ENCODE measurements around the gene ADAMTS10.
"Not testable (repeated sequence)": the region's sequence is repeated elsewhere in the genome, so short reads cannot be mapped to it uniquely, and the experiment has no call there.

Gene ADAMTS10

DNA sequence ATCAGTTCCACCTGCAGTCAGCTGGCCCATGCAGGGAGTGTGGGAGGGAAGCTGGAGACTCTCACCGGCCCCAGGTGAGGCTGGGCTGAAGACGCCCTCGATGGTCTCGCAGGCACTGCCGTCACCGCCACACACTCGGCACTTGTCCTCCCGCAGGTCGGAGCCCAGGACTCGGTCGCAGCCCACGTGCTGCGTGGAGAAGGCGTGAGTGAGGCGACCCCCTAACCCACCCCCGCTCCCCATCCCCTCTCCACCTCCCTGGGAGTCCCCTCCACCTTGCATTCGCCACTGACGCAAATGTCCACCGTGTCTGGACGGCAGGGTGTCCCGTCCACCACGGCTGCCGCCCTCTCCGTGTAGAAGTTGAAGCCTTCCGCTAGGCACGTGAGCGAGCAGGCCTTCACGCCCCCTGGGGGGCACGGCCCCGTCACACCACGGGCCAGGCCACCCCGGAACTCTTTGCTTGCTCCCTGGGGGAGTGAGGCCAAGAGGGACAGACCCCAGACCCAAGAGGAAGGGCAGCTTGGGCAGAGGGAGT, 21.3 kb downstream of the ADAMTS10 start:
- no peak for DNase-seq

DNA sequence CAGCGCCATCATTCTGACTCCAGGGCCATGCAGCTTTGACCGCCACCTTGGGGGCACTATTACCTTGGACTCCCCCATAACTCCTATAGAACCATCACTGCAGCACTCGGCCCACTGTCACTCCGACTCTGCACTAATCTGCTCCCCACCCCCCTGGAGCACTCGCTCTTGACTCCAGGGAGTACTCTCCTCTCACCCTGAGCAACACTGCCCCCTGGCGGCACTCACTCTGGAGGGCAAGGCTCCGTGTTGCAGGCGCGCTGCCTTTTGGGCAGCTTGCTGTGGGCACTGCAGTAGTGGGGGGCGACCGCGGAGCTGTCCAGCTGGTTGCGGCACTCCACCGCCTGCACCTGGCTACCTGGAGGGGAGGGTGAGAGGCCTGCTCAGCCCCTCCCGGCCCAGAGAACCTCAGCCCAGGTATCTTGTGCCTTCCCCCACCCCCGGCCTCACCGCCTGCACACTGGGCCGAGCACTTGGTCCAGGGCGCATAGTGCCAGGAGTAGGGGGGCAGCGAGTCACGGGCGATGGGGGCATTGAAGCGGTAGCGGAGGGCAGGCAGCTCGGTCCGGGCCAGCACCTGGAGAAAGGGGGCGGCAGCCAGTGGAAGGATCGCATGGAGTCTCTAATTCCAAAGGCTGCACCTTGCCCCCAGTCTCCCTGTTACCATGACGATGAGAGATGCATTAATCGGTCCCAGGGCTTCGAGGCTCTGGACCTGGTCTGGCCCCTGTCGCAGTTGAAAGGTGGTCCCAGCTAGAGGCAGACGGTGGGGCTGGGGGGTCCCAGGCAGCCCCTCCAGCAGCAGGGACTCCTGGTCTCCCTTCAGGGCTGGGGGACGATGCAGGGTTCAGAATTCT, 24.4 kb downstream of the ADAMTS10 start:
- peak; percentile 57 for DNase-seq

DNA sequence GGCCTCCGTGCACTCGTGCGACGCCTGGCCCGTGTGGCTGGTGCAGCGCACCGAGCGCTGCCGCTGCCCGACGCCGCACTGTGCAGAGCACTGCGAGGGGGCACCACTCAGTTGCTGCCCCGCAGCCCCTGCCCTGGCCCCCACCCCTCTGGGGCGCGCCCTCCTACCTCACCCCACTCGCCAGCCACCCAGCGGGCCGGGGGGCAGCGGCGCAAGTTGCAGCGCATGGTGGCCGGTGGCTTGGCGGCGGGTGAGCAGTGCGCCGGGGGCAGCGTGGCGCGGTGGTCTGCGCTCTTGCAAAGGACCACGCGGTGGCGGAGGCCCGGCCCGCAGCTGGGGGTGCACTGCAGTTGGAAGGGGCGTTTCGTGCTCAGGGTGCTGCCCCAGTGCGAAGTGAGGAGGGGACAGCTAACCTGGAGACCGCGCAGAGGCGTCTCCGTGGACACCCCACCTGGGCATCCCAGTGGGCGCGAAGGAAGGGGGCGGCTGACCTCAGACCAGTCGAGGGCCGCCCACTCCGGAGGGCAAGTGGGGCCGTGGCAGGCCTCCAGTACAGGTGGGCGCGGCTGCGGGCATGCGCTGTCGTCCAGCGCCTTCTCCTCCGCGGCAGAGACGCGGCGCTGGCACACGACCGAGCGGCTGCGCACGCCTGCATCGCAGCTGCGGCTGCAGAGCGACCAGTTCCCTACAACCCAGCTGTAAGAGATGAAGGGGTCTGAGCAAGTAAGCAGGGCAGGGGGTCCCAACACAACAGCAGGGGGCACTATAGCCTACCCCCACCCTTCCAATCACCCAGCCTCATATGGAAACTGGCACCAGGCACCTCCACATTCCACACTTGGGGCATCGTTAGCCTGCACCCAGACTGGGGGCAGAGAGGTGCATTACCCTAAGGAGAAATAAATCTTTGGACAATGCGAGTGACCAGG, 25.3 kb downstream of the ADAMTS10 start:
- DNase-seq, result no peak

DNA sequence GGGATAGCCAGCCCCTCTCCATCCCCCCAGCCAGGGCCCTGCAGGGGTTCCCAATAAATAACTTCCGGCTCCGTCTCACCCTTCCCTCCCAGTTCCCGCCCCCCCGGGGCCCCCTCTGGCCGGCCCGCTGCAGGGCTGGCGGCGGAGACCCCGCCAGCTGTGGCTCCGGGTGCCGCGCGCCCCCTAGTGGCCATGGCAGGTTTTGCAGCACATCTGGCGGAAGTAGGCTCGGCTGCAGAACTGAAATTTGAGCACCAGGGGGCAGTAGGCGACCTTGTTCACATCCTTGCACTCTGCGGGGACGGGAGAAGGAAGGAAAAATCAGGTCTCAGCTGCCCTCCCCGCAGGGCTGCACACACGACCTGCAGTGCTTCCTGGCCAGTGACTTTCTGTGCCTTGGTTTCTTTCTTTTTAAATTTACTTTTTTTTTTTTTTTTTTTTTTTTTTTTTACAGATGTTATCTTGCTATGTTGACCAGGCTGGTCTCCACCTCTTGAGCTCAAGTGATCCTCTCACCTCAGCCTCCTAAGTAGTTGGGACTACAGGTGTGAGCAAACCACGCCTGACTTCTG, 29.7 kb downstream of the ADAMTS10 start:
- DNase-seq, result peak; percentile 85

DNA sequence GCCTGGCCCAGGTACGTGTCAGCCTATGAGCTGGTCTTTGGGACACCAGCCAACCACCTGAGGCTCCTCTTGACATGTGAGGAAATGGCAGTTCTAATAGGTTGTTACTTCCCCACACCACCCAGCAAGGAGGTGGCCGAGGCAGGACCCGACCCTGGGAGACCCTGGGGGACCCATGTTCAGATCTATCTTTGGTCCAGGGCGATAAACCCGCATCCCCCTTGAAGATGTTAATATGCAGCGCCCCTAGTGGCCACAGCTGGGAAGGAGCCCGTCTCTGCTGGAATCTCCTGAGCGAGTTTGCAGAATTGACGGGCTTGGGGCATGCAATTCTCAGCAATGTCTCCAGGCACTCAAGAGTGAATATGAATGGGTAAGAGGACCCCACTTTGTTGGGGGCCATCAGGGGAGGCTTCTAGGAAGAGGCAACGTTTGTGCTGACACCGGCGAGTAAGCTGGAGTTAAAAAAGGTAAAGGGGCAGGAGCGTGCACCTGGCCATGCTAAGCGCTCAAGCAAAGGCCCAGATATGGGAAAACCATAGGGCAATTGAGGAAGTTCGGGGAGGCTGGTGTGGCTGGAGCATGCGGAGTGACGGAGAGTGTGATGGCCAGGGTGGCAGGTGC, 31.8 kb downstream of the ADAMTS10 start:
- peak; percentile 90 for DNase-seq

DNA sequence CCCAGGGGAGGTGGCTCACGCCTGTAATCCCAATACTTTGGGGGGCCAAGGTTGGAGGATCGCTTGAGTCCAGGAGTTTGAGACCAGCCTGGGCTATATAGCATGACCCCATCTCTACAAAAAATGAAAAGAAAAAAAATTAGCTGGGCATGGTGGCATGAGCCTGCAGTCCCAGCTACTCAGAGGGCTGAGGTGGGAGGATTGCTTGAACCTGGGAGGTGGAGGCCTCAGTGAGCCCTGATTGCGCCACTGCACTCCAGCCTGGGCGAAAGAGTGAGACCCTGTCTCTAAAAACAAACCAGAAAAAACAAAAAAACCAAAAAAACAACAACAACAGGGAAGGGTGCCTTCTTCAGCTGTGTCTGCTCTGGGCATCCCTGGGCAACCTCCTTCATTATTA, 32.8 kb downstream of the ADAMTS10 start:
- no peak for DNase-seq

DNA sequence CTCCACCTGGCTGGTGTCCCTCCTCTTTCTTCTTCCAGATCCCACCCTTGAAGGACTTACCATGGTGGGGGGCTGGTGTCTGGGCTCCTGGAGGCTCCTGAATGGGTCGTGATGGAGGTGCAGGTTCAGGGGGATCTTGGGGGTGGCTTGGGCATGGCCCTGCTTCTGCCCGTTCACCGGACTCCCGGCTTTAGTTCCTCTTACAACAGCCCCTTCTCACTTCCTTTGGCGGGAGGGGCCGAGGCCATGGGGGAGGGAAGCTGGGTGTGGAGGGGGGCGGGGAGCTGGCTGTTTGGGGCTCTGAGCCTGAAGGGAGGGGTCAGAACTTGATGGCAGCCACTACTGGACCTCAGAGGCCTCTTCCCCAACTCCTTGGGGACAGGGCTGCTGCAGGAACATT, 33.3 kb downstream of the ADAMTS10 start, which contains the start of gene MYO1F:
Gene MYO1F (minus strand): TSS at position 196 of the 400 bp plus-strand sequence. CDS start 133 bp downstream, at position 63.
- DNase-seq, result peak; percentile 79

DNA sequence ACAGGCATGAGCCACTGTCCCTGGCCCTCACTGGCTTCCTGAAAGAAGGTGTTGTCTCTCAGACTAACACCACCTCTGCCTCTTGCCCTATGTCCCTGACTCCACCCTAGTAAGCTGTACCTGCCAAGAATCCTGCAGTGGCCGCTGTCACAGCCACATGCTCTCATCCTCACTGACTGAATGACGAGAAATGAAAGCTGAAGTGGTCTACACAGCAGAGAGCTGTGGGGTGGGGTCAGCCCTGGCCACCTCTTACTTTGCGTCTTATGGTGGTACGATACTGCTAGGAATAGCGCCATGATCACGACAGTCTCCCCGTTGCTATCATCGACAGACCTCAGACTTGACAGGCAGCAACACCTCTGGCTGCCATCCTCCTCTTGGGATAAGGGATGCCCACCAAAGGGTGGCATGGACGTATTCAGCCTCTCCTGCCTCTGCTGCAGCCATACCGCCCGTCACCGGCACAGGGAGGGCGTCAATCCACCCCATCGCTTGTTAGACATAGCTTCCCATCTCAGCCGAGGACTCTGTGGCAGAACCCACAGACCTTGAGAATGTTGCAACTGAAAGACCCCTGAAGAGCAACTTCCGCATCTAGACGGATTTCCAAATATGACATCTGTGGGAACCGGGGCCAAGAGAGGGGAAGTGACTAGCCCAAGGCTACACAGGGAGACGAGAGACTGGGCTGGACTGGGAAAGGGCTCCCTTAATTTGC, 34.1 kb downstream of the ADAMTS10 start:
- peak; percentile 82 for DNase-seq

DNA sequence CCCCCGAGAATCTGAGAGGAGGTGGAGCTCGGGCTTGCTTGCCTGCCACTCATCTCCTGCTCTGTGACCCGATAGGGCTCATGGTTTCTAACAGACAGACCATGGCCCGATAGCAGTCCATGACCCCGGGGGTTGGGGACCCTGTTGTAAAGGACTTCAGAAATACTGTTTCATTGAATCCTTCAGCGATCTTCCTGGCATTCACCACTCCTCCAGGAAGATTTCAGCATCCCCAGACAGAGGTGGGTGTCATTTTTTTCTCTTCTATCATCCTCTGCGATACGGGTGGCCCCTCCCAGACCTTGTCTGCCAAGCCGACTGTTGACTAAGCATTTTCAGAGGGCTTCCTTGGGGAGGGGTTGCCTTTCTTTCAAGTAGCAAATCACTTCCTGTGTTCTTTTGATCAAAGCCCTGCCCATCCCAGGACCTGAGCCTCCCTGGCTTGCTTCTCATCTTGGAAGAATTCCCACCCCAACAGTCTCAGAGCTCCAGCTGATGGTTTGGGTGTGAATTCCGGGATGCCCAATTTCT, 35.0 kb downstream of the ADAMTS10 start:
- peak; percentile 39 for DNase-seq

DNA sequence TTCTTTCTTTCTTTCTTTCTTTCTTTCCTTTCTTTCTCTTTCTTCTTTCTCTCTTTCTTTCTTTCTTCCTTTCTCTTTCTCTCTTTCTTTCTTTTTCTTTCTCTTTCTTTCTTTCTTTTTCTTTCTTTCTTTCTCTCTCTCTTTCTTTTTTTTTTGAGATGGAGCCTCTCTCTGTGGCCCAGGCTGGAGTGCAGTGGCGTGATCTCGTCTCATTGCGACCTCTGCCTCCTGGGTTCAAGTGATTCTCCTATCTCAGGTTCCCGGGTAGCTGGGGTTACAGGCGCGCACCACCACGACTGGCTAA, 35.9 kb downstream of the ADAMTS10 start:
- DNase-seq, result not testable (repeated sequence)

DNA sequence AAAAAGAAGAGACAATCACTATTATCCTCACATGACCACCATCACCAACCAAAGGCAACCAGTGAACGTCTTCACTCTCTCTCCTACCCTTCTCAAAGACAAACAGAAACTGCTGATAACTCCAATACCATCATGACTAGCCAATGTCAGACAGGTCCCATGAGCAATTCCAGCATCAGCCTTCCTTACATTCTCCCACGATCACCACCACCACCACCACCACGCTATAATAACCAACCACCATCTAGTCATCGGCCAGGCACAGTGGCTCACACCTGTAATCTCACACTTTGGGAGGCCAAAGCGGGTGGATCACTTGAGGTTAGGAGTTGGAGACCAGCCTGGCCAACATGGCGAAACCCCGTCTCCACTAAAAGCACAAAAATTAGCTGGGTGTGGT, 37.2 kb downstream of the ADAMTS10 start:
- peak; percentile 45 for DNase-seq

DNA sequence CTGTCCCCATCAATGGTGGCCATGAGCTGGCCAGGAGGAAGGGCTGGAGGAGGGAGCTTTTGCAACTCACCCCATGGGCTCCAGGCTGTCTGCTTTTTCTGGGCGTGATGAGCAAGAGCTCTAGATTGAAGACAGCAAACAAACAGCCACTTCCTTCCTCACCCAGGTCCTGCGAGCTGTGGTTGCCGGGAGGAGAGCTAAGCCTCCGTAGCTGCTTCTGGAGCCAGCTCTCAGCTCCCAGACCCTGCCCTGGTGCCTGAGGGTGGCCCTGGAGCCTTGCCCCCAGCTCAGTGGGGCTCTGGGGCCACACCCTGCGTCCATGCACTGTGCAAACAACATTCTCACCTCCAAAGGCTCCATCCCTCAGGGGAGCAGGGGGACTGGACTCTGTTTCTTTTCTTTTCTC, 39.5 kb downstream of the ADAMTS10 start:
- DNase-seq, result peak; percentile 87

DNA sequence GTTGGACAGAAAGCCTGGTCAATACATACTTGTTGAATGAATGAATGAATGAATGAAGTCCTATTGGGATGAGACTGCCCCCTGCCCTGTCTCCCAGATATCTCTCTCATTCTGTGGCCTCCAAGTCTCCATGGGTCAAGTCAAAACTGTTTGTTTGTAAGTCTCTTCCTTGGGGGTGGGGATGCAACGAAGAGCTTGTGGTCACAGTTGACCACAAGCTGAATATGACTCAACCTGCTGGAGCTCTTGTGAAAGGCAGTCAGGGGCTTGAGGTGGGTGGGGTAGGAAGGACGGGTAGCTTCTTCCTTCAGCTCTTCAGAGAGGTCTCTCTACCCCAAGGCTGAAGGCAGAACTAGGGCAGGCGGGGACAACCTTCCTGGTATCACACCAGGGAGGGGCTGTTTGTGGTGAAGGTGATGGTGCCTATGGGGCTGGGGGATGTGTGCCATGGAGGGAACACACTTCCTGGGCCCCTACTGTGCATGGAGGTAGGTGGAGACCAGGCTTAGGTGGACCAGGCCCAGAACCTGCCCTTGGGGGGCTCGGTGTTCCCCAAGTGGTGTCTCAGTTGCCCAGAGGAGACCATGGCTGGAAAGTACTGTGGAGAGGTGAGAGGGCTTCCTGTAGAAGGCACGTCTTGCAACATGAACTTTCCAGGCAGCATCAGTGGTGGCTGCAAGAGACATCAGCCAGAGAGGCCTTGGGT, 41.3 kb downstream of the ADAMTS10 start:
- DNase-seq, result peak; percentile 95

DNA sequence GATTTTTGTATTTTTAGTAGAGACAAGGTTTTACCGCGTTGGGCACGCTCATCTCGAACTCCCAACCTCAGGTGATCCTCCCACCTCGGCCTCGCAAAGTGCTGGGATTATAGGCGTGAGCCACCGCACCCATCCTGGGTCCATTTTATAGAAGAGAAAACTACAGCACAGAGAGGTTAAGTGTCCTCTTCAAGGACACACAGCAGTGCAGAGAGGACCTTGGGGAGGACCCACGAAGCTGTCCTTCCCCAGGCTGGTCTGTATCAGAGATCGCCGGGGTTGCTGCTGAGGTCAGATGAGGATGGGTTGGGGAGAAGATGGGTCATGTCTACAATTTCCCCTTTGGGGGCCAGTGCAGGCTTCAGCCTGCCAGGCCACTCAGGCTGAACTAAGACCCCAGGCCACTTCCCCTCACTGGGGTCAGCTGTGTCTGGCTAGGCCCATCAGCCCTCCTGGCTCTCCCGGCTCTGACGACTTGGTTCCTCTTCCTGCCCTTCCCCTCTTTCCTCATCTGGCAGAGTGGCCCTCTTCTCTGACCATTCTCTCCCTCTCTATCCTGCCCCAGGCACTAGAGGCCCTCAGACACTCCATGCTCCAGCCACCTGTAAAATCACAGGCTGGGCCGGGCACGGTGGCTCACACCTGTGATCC, 42.9 kb downstream of the ADAMTS10 start:
- DNase-seq, result peak; percentile 70

DNA sequence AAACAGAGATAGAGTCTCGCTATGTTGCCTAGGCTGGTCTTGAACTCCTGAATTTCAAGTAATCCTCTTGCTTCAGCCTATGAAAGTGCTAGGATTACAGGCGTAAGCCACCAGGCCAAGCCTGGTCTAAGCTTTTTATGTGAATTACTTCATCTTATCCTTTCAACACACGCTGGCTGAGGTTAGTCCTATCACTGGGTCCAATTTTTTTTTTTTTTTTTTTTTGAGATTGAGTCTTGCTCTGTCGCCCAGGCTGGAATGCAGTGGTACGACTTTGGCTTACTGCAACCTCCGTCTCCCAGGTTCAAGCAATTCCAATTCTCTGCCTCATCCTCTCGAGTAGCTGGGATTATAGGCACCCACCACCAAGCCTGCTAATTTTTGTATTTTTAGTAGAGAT, 43.7 kb downstream of the ADAMTS10 start:
- DNase-seq, result no peak

DNA sequence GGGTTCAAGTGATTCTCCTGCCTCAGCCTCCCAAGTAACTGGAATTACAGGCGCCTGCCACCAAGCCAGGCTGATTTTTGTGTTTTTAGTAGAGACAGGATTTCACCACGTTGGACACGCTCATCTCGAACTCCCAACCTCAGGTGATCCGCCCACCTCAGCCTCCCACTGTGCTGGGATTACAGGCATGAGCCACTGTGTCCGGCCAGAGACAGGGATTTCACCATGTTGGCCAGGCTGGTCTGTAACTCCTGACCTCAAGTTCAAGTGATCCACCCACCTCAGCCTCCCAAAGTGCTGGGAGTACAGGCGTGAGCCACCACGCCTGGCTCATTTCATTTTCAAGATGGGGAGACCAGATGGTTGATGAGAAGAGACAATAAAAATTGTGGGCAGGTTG, 45.6 kb downstream of the ADAMTS10 start:
- peak; percentile 32 for DNase-seq

DNA sequence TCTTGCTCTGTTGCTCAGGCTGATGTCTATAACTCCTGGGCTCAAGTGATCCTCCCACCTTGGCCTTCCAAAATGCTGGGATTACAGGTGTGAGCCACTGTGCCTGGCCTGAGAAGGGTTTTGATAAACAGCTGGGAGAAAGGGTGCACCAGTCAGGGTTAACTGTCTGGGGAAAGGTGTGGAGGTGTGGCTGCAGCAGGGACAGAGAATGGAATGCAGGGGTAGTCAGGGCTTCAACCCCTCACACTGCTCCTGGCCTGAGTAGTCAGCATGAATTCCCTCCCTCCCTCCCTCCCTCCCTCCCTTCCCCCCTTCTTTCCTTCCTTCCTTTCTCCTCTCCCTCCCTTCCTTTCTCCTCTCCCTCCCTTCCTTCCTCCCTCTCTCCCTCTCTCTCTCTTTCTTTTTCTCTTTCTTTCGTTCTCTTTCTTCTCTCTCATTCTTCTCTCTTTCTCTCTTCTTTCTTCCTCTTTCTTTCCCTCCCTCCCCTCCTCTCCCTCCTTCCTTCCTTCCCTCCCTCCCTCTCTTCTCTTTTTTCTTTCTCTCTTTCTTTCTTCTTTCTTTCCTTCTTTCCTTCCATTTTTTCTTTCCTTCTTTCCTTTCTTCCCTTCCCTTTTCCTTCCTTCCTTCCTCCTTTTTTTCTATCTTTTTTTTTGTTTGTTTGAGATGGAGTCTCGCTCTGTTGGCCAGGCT, 49.3 kb downstream of the ADAMTS10 start:
- no peak for DNase-seq

DNA sequence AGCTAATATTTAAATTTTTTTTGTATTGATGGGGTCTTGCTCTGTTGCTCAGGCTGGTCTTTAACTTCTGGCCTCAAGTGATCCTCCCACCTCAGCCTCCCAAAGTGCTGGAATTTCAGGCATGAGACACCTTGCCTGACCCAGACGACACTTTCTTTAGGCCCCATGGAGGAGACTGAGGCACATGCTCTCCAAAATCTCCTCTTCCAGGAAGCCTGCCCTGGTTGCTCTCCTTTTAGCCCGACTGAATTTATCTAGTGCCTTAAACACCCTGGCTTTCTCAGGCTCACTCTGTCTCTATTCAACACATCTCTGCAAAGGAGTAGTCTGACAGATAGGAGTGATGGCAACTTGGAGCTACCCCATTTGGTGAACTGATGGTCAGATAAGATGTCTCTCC, 52.2 kb downstream of the ADAMTS10 start:
- DNase-seq, result no peak

DNA sequence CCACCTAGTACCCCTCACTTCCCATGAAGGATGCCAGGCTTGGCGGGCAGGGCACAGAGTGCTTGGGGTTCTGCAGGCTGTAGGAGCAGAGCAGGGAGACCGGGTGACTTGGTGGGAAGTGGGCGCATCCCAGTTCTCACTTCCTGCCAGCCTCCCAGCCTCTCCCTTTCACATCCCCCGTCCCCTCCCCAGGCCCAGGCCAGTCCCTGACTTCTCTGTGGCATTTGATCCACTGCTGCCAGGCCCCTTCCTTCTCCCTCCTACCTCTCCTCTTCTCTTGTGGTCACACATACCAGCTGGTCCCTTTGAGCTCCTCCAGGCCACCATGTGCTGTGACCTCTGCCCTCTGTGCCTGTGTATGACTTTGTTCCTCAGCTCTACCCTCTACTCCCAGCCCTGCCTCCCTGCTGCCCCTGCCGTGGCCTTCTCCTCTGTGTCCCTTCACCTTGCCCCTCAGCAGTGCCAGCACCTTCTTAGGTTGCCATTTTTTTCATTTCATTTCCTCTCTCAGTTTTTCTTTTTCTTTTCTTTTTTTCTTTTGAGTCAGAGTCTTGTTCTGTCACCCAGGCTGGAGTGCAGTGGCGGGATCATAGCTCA, 52.8 kb downstream of the ADAMTS10 start:
- DNase-seq, result peak; percentile 66
